ENCODE results near the gene PER1.
A peak's percentile ranks its signal among the peaks of the same experiment; 100 is the strongest.

Gene PER1

GRCh38 chr17:8151120-8151640, 1.0 kb downstream of the PER1 start:
- DNase-seq (ENCODE audit: low read depth) = no peak
- no peak for TF ChIP-seq CTCF (conservative IDR thresholded peaks at IDR 0.05; ENCODE audit: low read depth, low read length)
- H3K4me3 ChIP-seq (ENCODE audit: low read length) = peak overlapping the region; percentile 98

GRCh38 chr17:8150194-8151119, 1.7 kb downstream of the PER1 start:
- TF ChIP-seq CTCF (conservative IDR thresholded peaks at IDR 0.05; ENCODE audit: low read depth, low read length) = no peak
- no peak for DNase-seq (ENCODE audit: low read depth)
- H3K4me3 ChIP-seq (ENCODE audit: low read length) = peak overlapping the region; percentile 98

GRCh38 chr17:8149419-8150193, 2.6 kb downstream of the PER1 start:
- no peak for TF ChIP-seq CTCF (conservative IDR thresholded peaks at IDR 0.05; ENCODE audit: low read depth, low read length)
- DNase-seq (ENCODE audit: low read depth) = no peak
- no peak overlapping the region for H3K4me3 ChIP-seq (ENCODE audit: low read length)

GRCh38 chr17:8148560-8148959, 3.6 kb downstream of the PER1 start:
- TF ChIP-seq CTCF (conservative IDR thresholded peaks at IDR 0.05; ENCODE audit: low read depth, low read length) = no peak
- no peak overlapping the region for H3K4me3 ChIP-seq (ENCODE audit: low read length)
- no peak for DNase-seq (ENCODE audit: low read depth)

GRCh38 chr17:8147805-8148404, 4.3 kb downstream of the PER1 start:
- no peak for TF ChIP-seq CTCF (conservative IDR thresholded peaks at IDR 0.05; ENCODE audit: low read depth, low read length)
- no peak for DNase-seq (ENCODE audit: low read depth)
- H3K4me3 ChIP-seq (ENCODE audit: low read length) = no peak overlapping the region

GRCh38 chr17:8147141-8147804, 4.9 kb downstream of the PER1 start:
- DNase-seq (ENCODE audit: low read depth) = no peak
- TF ChIP-seq CTCF (conservative IDR thresholded peaks at IDR 0.05; ENCODE audit: low read depth, low read length) = no peak
- no peak overlapping the region for H3K4me3 ChIP-seq (ENCODE audit: low read length)
